Gastroesophageal sphincter (tissue), 4 donors: ENCODE data around the gene AFP. TPM values are rescaled to one million over a fixed set of nuclear protein-coding genes. Genes with fewer than 3 reads are reported as not detected.
"Not testable (repeated sequence)": the region's sequence is repeated elsewhere in the genome, so short reads cannot be mapped to it uniquely, and the experiment has no call there.

Experiments
- ATAC-seq: fragments of 150-250 bp; one replicate; pipeline ENCODE4 v1.9.1; 2016; ENCODE audit warnings: mild to moderate bottlenecking, moderate library complexity
- H3K27ac ChIP-seq, 4 donors: fragments of 200-600 bp; sonication (generic) in 3 of 4; 1 replicate in 3 of 4; 2 replicates in 1 of 4; pipeline ENCODE4 v1.5.1; 2016 to 2019
- H3K27me3 ChIP-seq: fragments of 200-600 bp; sonication (generic); one replicate; pipeline ENCODE4 v1.5.1; 2019
- H3K36me3 ChIP-seq, 2 donors: fragments of 200-600 bp; sonication (generic); one replicate each; pipeline ENCODE4 v1.5.1; 2019; ENCODE audit warnings: control low read depth in 1 of 2
- H3K4me1 ChIP-seq, 3 donors: fragments of 200-600 bp; sonication (generic); 1 replicate in 2 of 3; 2 replicates in 1 of 3; pipeline ENCODE4 v1.5.1; 2016 to 2019; ENCODE audit warnings: control low read depth in 2 of 3
- H3K4me3 ChIP-seq, 2 donors: fragments of 200-600 bp; sonication (generic); one replicate each; pipeline ENCODE4 v1.5.1; 2019; ENCODE audit warnings: mild to moderate bottlenecking in 1 of 2, moderate library complexity in 1 of 2
- H3K9me3 ChIP-seq, 3 donors: fragments of 200-600 bp; sonication (generic); one replicate each; pipeline ENCODE4 v1.5.1; 2017 to 2019; ENCODE audit warnings: control low read depth in 2 of 3
- CTCF ChIP-seq, 4 experiments: fragments of 200-600 bp in 2 of 4; fragments of 450-650 bp in 2 of 4; sonication (generic) in 1 of 4; IDR thresholded peaks; one replicate each; pipeline ENCODE4 v1.5.1; 2017 to 2019; ENCODE audit warnings: antibody characterized with exemption in 4 of 4, mild to moderate bottlenecking in 2 of 4, moderate library complexity in 2 of 4
- EP300 ChIP-seq: sonication (generic); formaldehyde crosslinking; IDR thresholded peaks from one replicate; pipeline ENCODE4 v1.6.1; 2017; ENCODE audit warnings: antibody characterized with exemption, mild to moderate bottlenecking
- POLR2A ChIP-seq, 2 donors: fragments of 450-650 bp; IDR thresholded peaks; one replicate each; pipeline ENCODE4 v1.6.1; 2017; ENCODE audit warnings: antibody characterized with exemption in 2 of 2, mild to moderate bottlenecking in 2 of 2, moderate library complexity in 1 of 2
- POLR2AphosphoS5 ChIP-seq: sonication (generic); formaldehyde crosslinking; IDR thresholded peaks from one replicate; pipeline ENCODE4 v1.6.1; 2017; ENCODE audit warnings: antibody characterized with exemption
- WGBS, 2 donors: methylation state at CpG; one replicate each; pipeline ENCODE4 v1.1.5; 2018; ENCODE audit warnings: low coverage in 1 of 2; 5-methylcytosine and 5-hydroxymethylcytosine counted together
- total RNA-seq, 4 donors: library from RNA; depleted of rRNA; stranded (reverse); fragments of >200 nt; gene quantifications; one replicate each; pipeline ENCODE4 v1.1.0, GENCODE V29; 2016

Gene AFP
- total RNA-seq, result not detected

- no peaks in the 10 kb centered on the region for H3K9me3 ChIP-seq
- no peaks in the 10 kb centered on the region for H3K4me1 ChIP-seq
- H3K4me3 ChIP-seq, result no peak within 1 kb of the TSS
- TF ChIP-seq POLR2AphosphoS5 (no peak), EP300 (no peak), POLR2A (IDR thresholded peaks at IDR 0.05) (no peak), CTCF (IDR thresholded peaks at IDR 0.05) (no peak)
- 85 to 95% methylated on average over 1 of the region's 1 CpG for WGBS, 2 donors
- no peak for ATAC-seq
- H3K27me3 ChIP-seq, result no peaks in the 10 kb centered on the region
- no peak within 1 kb of the TSS for H3K27ac ChIP-seq
- no peaks in the 10 kb centered on the region for H3K36me3 ChIP-seq
Measured at GRCh38 chr4:73435984-73436383, at the start of gene AFP. Gene AFP (plus strand): TSS chr4:73436221. CDS start chr4:73436263, 42 bp downstream.

- H3K36me3 ChIP-seq, result no peaks in the 10 kb centered on the region
- no peaks in the 10 kb centered on the region for H3K9me3 ChIP-seq
- H3K4me3 ChIP-seq, result no peak overlapping the region
- no peak for ATAC-seq
- no peak overlapping the region for H3K27ac ChIP-seq
- H3K4me1 ChIP-seq, result no peaks in the 10 kb centered on the region
- TF ChIP-seq CTCF (IDR thresholded peaks at IDR 0.05), result no peak
- no peak for TF ChIP-seq POLR2AphosphoS5
- TF ChIP-seq EP300, result no peak
- no peak for TF ChIP-seq POLR2A (IDR thresholded peaks at IDR 0.05)
- H3K27me3 ChIP-seq, result no peaks in the 10 kb centered on the region
Measured at GRCh38 chr4:73387552-73387951, 48.5 kb upstream of the AFP start.

GRCh38 chr4:73388887-73389286 lies 47.1 kb upstream of the AFP start:
- TF ChIP-seq EP300 (no peak), POLR2A (IDR thresholded peaks at IDR 0.05) (no peak), CTCF (IDR thresholded peaks at IDR 0.05) (no peak), POLR2AphosphoS5 (no peak)
- no peaks in the 10 kb centered on the region for H3K27me3 ChIP-seq
- no peaks in the 10 kb centered on the region for H3K9me3 ChIP-seq
- no peak for ATAC-seq
- no peak overlapping the region for H3K27ac ChIP-seq
- H3K4me3 ChIP-seq, result no peak overlapping the region
- H3K4me1 ChIP-seq, result no peaks in the 10 kb centered on the region
- 60 to 73% methylated on average over 1 of the region's 1 CpG for WGBS, 2 donors
- H3K36me3 ChIP-seq, result no peaks in the 10 kb centered on the region

GRCh38 chr4:73389663-73390062 lies 46.4 kb upstream of the AFP start:
- H3K36me3 ChIP-seq, H3K27me3 ChIP-seq, H3K4me1 ChIP-seq, H3K27ac ChIP-seq, ATAC-seq, H3K9me3 ChIP-seq, H3K4me3 ChIP-seq: not testable (repeated sequence)
- 90 to 100% methylated on average over 2 of the region's 2 CpGs for WGBS, 2 donors

- Histone ChIP-seq H3K36me3 (no peaks in the 10 kb centered on the region), H3K4me1 (no peaks in the 10 kb centered on the region), H3K27me3 (no peaks in the 10 kb centered on the region), H3K4me3 (no peak overlapping the region), H3K27ac (no peak overlapping the region), H3K9me3 (no peaks in the 10 kb centered on the region)
- TF ChIP-seq EP300 (no peak), CTCF (IDR thresholded peaks at IDR 0.05) (no peak), POLR2A (IDR thresholded peaks at IDR 0.05) (no peak), POLR2AphosphoS5 (no peak)
- no peak for ATAC-seq
Measured at GRCh38 chr4:73391774-73392173, 44.2 kb upstream of the AFP start.

GRCh38 chr4:73392936-73393335 lies 43.1 kb upstream of the AFP start:
- no peak overlapping the region for H3K27ac ChIP-seq
- H3K4me3 ChIP-seq, result no peak overlapping the region
- H3K9me3 ChIP-seq, result no peaks in the 10 kb centered on the region
- H3K36me3 ChIP-seq, result no peaks in the 10 kb centered on the region
- no peaks in the 10 kb centered on the region for H3K27me3 ChIP-seq
- 85 to 93% methylated on average over 2 of the region's 2 CpGs for WGBS, 2 donors
- ATAC-seq, result no peak
- no peak for TF ChIP-seq POLR2AphosphoS5
- no peak for TF ChIP-seq EP300
- no peak for TF ChIP-seq POLR2A (IDR thresholded peaks at IDR 0.05)
- TF ChIP-seq CTCF (IDR thresholded peaks at IDR 0.05), result no peak
- no peaks in the 10 kb centered on the region for H3K4me1 ChIP-seq
